B cell (primary cell): Measurements from ENCODE around the gene PDLIM1. TPM values are rescaled to one million over a fixed set of nuclear protein-coding genes. Genes with fewer than 3 reads are reported as not detected.

Source experiments
- ATAC-seq: fragments of 200-7000 bp; cut with Tn5 transposase; one replicate; pipeline ENCODE4 v1.10.0; 2021; ENCODE audit warnings: low read depth, mild to moderate bottlenecking, moderate number of reproducible peaks, moderate library complexity
- CTCF ChIA-PET: fragments of 350-600 bp; sonication (Branson Sonifier 250); formaldehyde crosslinking; loops from one replicate; lab custom pipeline; 2021; ENCODE audit warnings: antibody characterized with exemption, inconsistent platforms; lab: Charles Lee
- POLR2A ChIA-PET: fragments of 350-600 bp; sonication (Branson Sonifier 250); formaldehyde crosslinking; loops from one replicate; lab custom pipeline; 2021; ENCODE audit warnings: antibody characterized with exemption; lab: Charles Lee
- DNase-seq: peaks from one replicate; pipeline ENCODE4 v3.0.0; 2013
- H2AFZ ChIP-seq: 2 replicates; pipeline ENCODE4 v1.6.1; 2012; ENCODE audit warnings: mild to moderate bottlenecking, low read depth, low read length; ENCODE audit not compliant: insufficient read depth, poor library complexity, severe bottlenecking
- H3K27ac ChIP-seq, 2 donors: 1 replicate in 1 of 2; 2 replicates in 1 of 2; pipeline ENCODE4 v1.5.1; 2012 to 2013; ENCODE audit warnings: low read length in 2 of 2, mild to moderate bottlenecking in 2 of 2, moderate library complexity in 1 of 2
- H3K27me3 ChIP-seq, 4 experiments: fragments of 200-600 bp in 1 of 4; sonication (generic) in 1 of 4; replicated peaks in 1 of 4; 1 replicate in 2 of 4; 2 replicates in 2 of 4; pipeline versions ENCODE4 v1.6.1 to v1.7.0; 2013 to 2016; ENCODE audit warnings: low read length in 3 of 4, mild to moderate bottlenecking in 2 of 4, mixed read lengths in 1 of 4, moderate library complexity in 1 of 4; ENCODE audit not compliant: insufficient read depth in 4 of 4, control insufficient read depth in 3 of 4; ENCODE audit errors: control extremely low read depth in 1 of 4
- H3K36me3 ChIP-seq, 2 experiments: replicated peaks in 1 of 2; 1 replicate in 1 of 2; 2 replicates in 1 of 2; pipeline versions ENCODE4 v1.6.1 to v1.7.1; 2013; ENCODE audit warnings: low read length in 1 of 2; ENCODE audit not compliant: insufficient read depth in 2 of 2, control insufficient read depth in 1 of 2; ENCODE audit errors: control extremely low read depth in 1 of 2, extremely low read depth in 1 of 2
- H3K4me1 ChIP-seq, 2 donors: fragments of 200-600 bp in 1 of 2; sonication (generic) in 1 of 2; 1 replicate in 1 of 2; 2 replicates in 1 of 2; pipeline versions ENCODE4 v1.5.1 to v1.6.1; 2013 to 2017; ENCODE audit warnings: low read length in 2 of 2; ENCODE audit not compliant: control insufficient read depth in 2 of 2, insufficient read depth in 2 of 2
- H3K4me2 ChIP-seq: replicated peaks from 2 replicates; pipeline ENCODE3; 2012; ENCODE audit warnings: mild to moderate bottlenecking, low read depth, low read length; ENCODE audit not compliant: poor library complexity, severe bottlenecking
- H3K4me3 ChIP-seq, 5 experiments: fragments of 200-600 bp in 1 of 5; sonication (generic) in 1 of 5; 1 replicate in 3 of 5; 2 replicates in 2 of 5; pipeline versions ENCODE4 v1.5.1 to v1.7.0; 2011 to 2016; ENCODE audit warnings: low read length in 4 of 5, mild to moderate bottlenecking in 4 of 5, low read depth in 2 of 5, control low read depth in 1 of 5, moderate library complexity in 1 of 5; ENCODE audit not compliant: insufficient read depth in 1 of 5; ENCODE audit errors: control extremely low read depth in 1 of 5, extremely low read depth in 1 of 5
- H3K79me2 ChIP-seq: fragments of 200-600 bp; sonication (generic); one replicate; pipeline ENCODE4 v1.6.0; 2016; ENCODE audit warnings: low read length; ENCODE audit not compliant: control insufficient read depth, insufficient read depth
- H3K9ac ChIP-seq: fragments of 200-600 bp; sonication (generic); 2 replicates; pipeline ENCODE4 v1.6.1; 2017; ENCODE audit warnings: mild to moderate bottlenecking, low read length, moderate library complexity
- H3K9me3 ChIP-seq, 3 donors: one replicate each; pipeline versions ENCODE4 v1.6.1 to v1.7.1; 2013; ENCODE audit warnings: low read length in 2 of 3; ENCODE audit not compliant: control insufficient read depth in 2 of 3, insufficient read depth in 1 of 3; ENCODE audit errors: control extremely low read depth in 1 of 3
- H4K20me1 ChIP-seq: 2 replicates; pipeline ENCODE4 v1.6.0; 2012; ENCODE audit warnings: mild to moderate bottlenecking, low read length; ENCODE audit not compliant: insufficient read depth, control insufficient read depth, poor library complexity, severe bottlenecking
- H3K27ac Mint-ChIP-seq: one replicate; pipeline ENCODE4 v1.8.0; 2021; ENCODE audit warnings: mixed read lengths
- H3K27me3 Mint-ChIP-seq: one replicate; pipeline ENCODE4 v1.8.0; 2021; ENCODE audit warnings: mixed read lengths
- H3K4me1 Mint-ChIP-seq: one replicate; pipeline ENCODE4 v1.8.0; 2021; ENCODE audit warnings: mixed read lengths
- H3K4me3 Mint-ChIP-seq: one replicate; pipeline ENCODE4 v1.8.0; 2021; ENCODE audit warnings: mixed read lengths
- H3K9me3 Mint-ChIP-seq: one replicate; pipeline ENCODE4 v1.8.0; 2022; ENCODE audit warnings: mixed read lengths; ENCODE audit not compliant: insufficient read depth
- CTCF ChIP-seq: fragments of 200-600 bp; IDR thresholded peaks from one replicate; pipeline ENCODE4 v1.8.0; 2022; ENCODE audit warnings: antibody characterized with exemption, mild to moderate bottlenecking
- EZH2 ChIP-seq: IDR thresholded peaks from 2 replicates; pipeline ENCODE4 v1.6.1; 2012; ENCODE audit warnings: borderline replicate concordance, low read depth, mild to moderate bottlenecking, moderate library complexity, low read length; ENCODE audit not compliant: insufficient read depth, poor library complexity, severe bottlenecking
- WGBS: methylation state at CpG from one replicate; pipeline ENCODE4 v1.1.5; 2013; ENCODE audit warnings: missing lambda C conversion rate; ENCODE audit not compliant: insufficient coverage; 5-methylcytosine and 5-hydroxymethylcytosine counted together
- intact Hi-C: fragments of 100-400 bp; cut with micrococcal nuclease; formaldehyde crosslinking; loops from one replicate; pipeline ENCODE4 v1.10.0; 2022
- polyA plus RNA-seq: library from polyadenylated mRNA; depleted of rRNA; stranded (reverse); fragments of >200 nt; gene quantifications from 2 replicates; pipeline ENCODE4 v1.2.3, GENCODE V29; 2012
- total RNA-seq, 2 donors: library from RNA; stranded (reverse); fragments of 120-200 nt in 1 of 2; gene quantifications; 1 replicate in 1 of 2; 2 replicates in 1 of 2; pipeline versions ENCODE4 v1.2.3 to v1.2.4, GENCODE V29; 2013 to 2022

PDLIM1 gene
- total and polyA plus RNA-seq, 2 donors (not counting 1 experiment from before 2014, with no cell fraction given), result 123 to 135 TPM

GRCh38 chr10:95334805-95335144 lies 44.0 kb upstream of the PDLIM1 start:
- Histone ChIP-seq H3K9me3 (peaks cover 0 to 3% (median 0%) of the 10 kb centered on the region in 3 donors), H3K79me2 (no peaks in the 10 kb centered on the region), H3K4me3 (no peak overlapping the region), H4K20me1 (no peaks in the 10 kb centered on the region), H3K9ac (no peak overlapping the region), H3K36me3 (no peaks in the 10 kb centered on the region), H3K27ac (no peak overlapping the region), H3K4me2 (no peak overlapping the region), H3K4me1 (no peaks in the 10 kb centered on the region), H3K27me3 (no peaks in the 10 kb centered on the region), H2AFZ (no peak overlapping the region)
- ChIA-PET POLR2A (no interaction called here), CTCF (no interaction called here)
- no peak for DNase-seq
- intact Hi-C loops, result no loop called here
- H3K27ac Mint-ChIP-seq, result no peak overlapping the region
- H3K4me1 Mint-ChIP-seq, result no peaks in the 10 kb centered on the region
- 91% methylated on average over 1 of the region's 3 CpGs for WGBS
- H3K27me3 Mint-ChIP-seq, result no peaks in the 10 kb centered on the region
- TF ChIP-seq EZH2, result no peak
- TF ChIP-seq CTCF, result no peak
- H3K4me3 Mint-ChIP-seq, result no peak overlapping the region
- ATAC-seq, result no peak
- no peaks in the 10 kb centered on the region for H3K9me3 Mint-ChIP-seq

GRCh38 chr10:95333997-95334804 lies 43.4 kb upstream of the PDLIM1 start:
- Histone ChIP-seq H3K27ac (no peak overlapping the region), H3K4me3 (no peak overlapping the region), H3K9ac (no peak overlapping the region), H4K20me1 (no peaks in the 10 kb centered on the region), H3K9me3 (peaks cover 0 to 3% (median 0%) of the 10 kb centered on the region in 3 donors), H2AFZ (no peak overlapping the region), H3K4me2 (no peak overlapping the region), H3K27me3 (no peaks in the 10 kb centered on the region), H3K79me2 (no peaks in the 10 kb centered on the region), H3K4me1 (no peaks in the 10 kb centered on the region), H3K36me3 (no peaks in the 10 kb centered on the region)
- CTCF ChIA-PET, result no interaction called here
- no peak for ATAC-seq
- WGBS, result 78% methylated on average over 8 of the region's 12 CpGs
- intact Hi-C loops, result no loop called here
- Mint-ChIP-seq H3K9me3 (no peaks in the 10 kb centered on the region), H3K4me1 (no peaks in the 10 kb centered on the region), H3K4me3 (no peak overlapping the region), H3K27me3 (no peaks in the 10 kb centered on the region), H3K27ac (no peak overlapping the region)
- DNase-seq, result no peak
- TF ChIP-seq EZH2 (no peak), CTCF (no peak)
- POLR2A ChIA-PET, result no interaction called here
